AG09319 (cell line): Measurements from ENCODE around the gene OPN1MW3.

ENCODE experiments used
- DNase-seq: peaks from one replicate; pipeline ENCODE4 v3.0.0-alpha.2; 2010; ENCODE audit warnings: low read depth; ENCODE audit errors: extremely low read depth
- CTCF ChIP-seq: IDR thresholded peaks from 2 replicates; pipeline ENCODE4 v1.5.1; 2011; ENCODE audit warnings: low read depth, mild to moderate bottlenecking, inconsistent platforms, low read length, moderate library complexity

OPN1MW3 gene

GRCh38 chrX:154312116-154312515 is 54.7 kb downstream of the OPN1MW3 start:
- DNase-seq = no peak
- TF ChIP-seq CTCF = no peak

- TF ChIP-seq CTCF = no peak
- DNase-seq = no peak
Observed at GRCh38 chrX:154313147-154313546, 55.8 kb downstream of the OPN1MW3 start.

GRCh38 chrX:154315416-154315815 is 58.0 kb downstream of the OPN1MW3 start:
- no peak for DNase-seq
- TF ChIP-seq CTCF = no peak

GRCh38 chrX:154317391-154317995 is 60.1 kb downstream of the OPN1MW3 start:
- peak; percentile 53 for TF ChIP-seq CTCF
- DNase-seq = no peak

GRCh38 chrX:154320406-154320805 is 63.0 kb downstream of the OPN1MW3 start:
- TF ChIP-seq CTCF = no peak
- DNase-seq = no peak
